HG03442 (cell line): ENCODE data around the gene VAMP2.
A peak's percentile ranks its signal among the peaks of the same experiment; 100 is the strongest.
"Not testable (repeated sequence)": the region's sequence is repeated elsewhere in the genome, so short reads cannot be mapped to it uniquely, and the experiment has no call there.

Experiments
- ATAC-seq: cut with Tn5 transposase; IDR thresholded peaks from one replicate; pipeline ENCODE4 v1.9.1; 2021; ENCODE audit warnings: mild to moderate bottlenecking, moderate library complexity; ENCODE audit not compliant: unreplicated experiment

VAMP2 gene

DNA sequence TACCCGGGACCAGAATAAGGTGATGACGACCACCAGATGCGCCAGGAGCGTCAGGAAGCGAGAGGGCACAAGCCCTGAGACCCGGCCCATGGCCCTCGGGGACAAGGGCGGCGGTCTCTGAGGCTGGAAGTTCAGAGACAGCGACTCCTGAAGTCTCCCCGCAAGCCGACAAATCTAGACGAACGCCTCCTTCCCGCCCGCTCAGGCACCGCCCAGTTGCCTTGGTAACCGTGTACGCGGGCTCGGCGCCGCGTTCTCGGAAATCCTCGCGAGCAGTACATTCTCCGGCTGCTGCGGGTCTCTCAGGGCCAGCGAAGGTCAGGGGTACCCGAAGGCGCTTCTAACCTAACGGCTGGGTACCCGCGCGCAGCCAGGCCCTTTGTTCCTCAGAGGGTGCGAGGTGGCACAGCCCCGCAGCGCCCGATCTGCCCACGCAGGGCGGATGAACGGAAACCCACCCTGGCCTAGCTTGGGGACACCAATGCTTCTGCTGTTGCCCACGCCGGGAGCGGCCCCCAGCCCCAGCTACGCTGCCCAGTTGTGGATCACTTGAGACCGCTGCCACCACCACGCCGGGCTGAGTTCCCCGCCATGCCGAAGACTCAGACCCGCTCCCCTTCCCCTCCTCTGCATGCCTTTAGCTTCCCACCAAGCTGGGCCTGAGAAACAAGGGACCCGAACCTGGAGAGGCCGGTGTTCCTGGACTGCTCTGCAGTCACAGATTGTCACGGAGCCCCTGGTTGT is 13.6 kb upstream of the VAMP2 start, which contains the start of gene TMEM107:
Gene TMEM107, minus strand, starts transcription at position 184 of the 744 bp plus-strand sequence. Its CDS starts 94 bp downstream, at position 90.
- ATAC-seq: peak; percentile 31

DNA sequence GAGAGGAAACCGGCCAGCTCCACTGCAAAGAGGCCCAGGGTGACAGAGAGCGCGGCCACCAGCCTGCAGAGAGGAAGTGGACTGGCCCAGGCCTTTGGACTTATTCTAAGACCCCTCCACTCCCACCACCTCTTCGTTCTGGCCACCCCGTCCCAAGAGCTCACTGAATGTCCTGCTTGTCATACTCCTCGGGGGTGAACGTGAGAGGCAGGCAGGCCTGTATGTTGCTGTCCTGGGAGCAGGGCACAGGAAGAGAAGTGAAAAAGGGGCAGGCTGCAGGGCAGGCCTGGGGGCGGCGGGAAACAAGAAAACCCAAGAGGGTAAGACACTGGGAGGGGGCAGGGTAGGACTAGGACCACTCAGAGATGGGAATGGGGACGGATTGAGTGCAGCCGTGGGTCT is 13.0 kb upstream of the VAMP2 start:
- ATAC-seq: no peak

DNA sequence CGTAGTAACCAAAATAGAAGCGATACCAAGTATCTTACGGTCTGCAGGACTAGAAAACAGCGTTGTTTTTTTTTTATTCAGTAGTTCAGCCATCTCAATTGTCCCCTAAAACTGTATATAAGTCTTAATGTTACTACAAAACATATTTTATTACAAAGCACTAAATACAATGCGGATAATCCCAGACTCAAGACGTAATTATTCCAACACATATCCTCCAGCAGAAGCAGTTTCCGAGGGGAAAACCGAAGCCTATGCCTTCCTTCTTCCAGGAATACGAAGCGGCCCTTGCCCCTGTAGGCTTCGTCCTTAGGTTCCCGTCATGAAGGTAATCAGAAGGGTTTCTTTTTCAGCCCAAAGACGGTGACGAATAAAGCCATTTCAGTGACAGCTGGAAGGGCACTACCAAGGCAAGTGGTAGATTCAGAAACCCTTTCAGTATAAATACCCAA is 11.1 kb upstream of the VAMP2 start:
- no peak for ATAC-seq

DNA sequence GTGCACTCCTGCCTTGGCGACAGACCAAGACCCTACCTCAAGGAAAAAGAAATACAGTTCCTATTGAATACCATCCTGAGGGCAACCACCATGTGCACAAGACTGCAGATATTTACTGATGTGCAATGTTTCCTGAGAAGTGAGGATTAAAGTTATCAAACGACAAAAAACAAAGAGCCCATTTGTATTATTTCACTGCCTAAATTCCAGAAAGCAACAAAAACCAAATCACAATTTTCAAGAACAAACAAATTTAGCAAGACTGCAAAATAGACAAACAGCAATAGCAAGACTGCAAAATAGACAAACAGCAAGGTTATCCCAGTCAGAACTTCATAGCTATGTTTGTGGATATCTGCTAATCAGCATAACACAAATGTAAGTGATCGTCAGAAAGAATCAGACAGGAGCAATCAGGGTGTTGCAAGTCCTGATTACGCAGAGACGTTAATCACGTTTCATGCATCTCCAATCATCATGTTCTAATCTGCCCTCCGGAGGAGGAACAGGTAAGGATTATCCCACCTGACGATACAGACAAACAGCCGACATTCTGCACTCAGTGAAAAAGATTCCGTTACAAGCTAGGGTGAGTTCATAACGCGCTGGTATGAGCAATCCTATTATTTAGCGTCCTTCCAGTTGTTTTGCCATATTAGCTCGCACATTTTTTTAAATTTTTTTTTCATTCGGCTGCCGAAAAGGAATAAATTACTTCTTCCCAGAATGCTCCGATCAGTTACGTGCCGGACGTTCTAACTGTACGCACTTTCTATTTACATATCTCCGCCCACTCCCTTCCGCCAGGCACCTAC is 10.5 kb upstream of the VAMP2 start:
- ATAC-seq: peak; percentile 65

DNA sequence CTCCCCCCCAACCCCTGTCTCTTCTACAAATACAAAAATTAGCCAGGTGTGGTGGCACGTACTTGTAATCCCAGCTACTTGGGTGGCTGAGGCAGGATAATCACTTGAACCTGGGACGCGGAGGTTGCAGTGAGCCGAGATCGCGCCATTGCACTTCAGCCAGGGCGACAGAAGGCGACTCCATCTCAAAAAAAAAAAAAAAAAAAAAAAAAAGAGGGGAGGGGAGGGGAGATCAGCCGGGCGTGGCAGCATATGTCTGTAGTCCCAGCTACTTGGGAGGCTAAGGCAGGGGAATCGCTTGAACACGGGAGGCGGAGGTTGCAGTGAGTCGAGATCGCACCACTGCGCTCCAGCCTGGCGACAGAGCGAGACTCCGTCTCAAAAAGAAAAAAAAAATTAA is 7.4 kb upstream of the VAMP2 start:
- not testable (repeated sequence) for ATAC-seq

DNA sequence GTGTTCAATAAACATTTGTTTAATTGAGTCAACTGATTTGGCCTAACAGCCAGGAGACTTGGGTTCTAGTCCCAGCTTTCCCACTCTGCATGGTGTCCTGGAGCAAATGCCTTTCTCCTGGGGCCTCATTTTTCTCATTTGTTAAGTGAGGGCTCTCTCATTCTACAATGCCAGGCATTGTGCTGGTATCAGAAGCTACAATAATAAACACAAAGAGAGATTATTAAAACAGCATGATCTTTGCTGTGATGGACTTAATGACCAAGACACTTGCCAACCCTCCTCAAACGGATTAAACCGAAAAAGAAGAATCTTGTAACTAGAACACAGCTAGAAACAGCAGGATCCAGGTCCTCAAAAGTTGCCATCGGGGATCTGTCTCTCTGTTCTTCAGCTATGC is 4.8 kb upstream of the VAMP2 start:
- no peak for ATAC-seq

DNA sequence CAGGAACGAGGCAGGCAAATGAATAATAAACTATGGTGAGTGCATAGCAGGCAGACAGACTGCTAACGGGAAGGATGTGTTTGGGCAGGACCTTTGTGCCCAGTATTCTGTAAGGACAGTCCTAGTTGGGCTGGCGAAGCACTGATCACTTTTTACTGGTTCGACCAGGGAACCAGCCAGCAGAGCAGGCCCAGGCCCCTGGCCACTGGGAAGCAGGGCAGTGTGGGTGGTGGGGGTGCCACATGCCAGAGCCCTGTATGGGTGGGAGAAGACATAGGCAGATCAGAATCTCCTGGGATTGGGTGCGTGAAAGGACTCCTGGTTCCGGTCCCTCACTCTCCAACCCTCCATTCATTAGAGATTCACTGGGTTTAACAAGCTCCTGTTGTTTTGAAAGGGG is 4.0 kb upstream of the VAMP2 start:
- ATAC-seq: no peak

DNA sequence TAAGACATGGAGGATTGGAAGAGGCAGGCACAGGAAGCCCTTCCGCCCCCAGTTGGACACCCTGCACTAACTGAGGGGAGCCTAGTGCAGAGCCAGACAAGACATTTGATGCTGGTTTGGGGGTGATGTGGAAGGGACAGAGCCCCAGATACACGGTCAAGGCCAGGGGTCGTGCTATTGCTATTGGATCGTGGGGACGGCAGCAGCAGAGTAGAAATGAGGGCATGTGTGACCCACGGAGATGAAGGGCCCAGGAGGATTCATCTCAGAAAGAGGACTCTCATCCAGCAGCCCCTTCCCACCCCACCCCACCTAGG is 2.0 kb upstream of the VAMP2 start:
- no peak for ATAC-seq

DNA sequence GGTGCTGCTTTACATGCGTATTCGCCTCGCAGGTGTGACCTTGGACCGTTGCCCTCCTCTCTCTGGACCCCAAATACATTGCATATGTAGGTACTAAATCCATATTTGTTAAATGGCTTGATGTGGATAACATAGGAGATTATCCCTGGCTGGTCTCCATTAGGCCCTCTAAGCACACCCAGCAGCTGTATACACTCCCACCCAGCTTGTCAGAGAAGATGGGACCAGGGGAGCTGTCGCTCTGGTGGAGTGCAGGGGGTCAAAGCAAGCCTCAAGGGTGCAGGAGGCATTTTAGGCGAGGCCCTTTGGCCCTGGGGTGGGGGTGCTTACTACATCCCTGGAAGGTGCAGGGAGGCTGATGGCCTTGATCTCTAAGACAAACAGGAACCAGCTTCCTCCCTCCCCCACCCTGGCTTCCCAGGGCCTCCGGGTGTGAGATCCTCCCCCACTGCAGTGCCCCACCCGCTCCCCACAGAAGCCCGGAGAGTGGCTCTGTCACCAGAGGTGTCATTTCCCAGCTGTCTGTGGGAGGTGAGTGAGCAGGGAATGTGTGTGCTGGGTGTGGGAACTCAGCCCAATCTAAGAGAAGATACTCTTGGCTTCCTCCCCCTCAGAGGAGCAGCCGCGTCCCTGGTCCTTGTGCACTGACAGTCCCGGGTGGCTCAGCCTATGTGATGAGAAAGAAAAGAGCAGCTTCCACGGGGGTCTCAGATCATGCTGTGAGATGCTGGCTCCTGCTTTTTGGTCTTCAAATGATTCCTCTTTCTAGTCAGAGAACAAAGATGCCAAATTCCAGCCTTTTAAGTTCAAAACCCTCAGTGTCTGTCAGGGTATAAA is 1.4 kb upstream of the VAMP2 start:
- no peak for ATAC-seq

DNA sequence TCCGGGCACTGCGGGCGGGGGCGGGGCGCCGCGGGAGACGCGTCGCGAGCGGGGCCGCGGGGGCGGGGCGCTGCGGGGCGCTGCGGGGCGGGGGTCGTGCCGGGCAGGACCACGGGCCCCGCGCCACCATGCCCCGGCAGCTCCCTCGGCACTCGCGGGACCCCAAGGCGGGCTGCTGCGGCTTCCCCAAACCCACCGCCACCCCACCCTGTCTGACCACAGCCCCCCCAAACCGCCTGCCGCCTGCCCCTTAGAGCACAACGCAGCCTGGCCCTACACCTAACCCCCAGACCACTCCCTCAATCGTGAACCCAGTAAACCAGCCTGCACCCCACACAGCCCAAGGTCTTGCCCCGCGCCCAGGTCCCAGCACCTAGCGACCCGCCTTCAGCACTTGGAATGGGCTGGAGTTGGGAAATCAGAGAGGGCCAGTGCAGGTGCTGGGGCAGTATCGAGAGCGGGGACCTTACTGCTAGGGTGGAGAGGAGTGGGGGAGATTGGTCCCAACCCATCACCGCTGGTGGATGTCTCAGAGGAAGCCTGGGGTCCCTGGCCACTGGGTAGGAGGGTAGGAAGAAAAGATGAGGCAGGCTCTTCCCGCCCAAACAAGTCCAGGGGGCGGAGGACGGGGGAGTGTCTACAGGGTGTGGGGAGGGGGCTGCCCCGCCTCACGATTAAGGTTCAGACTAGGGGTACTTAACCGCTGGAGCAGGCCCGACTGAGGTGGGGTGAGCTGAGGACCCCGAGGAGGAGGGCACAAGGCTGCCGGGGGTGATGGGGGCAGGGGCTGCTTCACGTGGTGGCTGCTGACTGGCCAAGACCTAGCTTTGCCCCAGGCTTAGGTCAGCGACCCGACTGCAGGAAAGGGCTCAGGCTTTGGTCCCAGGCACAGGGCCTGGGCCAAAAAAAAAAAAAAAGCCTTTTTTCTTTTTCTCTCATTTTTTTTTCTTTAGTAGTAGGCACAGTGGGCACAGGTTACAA is 539 bp upstream of the VAMP2 start:
- ATAC-seq: no peak

DNA sequence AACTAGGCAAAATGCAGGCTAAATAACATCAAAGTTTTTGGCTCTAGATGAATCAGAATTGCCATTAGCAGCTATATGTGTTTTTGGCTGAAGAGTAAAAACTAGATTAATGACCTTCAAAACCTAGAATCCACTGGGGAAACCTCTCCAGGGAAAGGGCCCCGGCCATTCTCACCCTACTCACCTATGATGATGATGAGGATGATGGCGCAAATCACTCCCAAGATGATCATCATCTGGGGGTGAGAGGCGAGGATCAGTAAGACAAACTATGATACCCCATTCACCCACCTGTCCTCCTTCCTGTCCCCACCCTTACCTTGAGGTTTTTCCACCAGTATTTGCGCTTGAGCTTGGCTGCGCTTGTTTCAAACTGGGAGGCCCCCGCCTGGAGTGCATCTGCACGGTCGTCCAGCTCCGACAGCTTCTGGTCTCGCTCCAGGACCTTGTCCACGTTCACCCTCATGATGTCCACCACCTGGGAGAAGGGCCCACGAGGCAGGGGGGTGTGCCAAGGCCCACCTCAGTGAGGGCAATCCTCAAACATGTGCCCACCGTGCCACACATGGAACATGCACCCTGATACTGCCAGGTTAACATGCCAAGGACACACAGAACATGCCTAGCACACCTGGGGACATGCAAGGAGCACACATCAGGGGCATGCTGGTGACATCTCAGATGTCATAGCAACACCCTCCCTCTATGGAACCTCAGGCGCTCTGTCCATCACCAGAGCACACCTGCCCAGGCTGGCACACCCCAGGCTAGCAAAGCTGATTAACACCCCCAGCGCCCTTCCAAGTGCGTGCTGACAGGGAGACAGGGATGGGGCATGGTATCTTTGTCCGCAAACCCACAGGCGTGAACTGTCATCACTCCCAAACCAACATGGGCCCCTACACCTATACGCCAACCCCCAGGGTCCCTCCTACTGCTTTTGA is 1.2 kb downstream of the VAMP2 start:
- no peak for ATAC-seq

DNA sequence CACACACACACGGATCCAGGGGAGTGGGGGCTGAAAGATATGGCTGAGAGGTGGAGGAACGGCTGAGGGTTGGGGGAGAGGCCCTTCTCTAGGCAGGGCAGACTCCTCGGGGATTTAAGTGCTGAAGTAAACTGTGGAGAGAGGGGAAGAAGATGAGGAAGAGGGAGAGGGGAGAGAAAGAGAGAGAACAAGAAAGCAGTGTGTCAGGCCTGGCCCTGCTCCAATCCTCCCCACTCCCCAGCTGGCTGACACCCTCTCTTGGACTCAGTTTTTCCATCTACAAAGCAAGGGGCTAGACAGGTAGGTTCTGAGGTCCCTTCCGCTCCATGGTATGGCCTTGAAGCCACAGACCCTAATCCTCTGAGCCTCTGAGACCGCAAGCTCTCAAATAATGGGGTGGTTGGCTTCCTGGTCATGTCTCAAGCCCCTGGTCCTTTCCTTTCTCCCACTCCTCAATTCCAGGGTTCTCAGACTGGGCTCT is 2.0 kb downstream of the VAMP2 start:
- no peak for ATAC-seq

DNA sequence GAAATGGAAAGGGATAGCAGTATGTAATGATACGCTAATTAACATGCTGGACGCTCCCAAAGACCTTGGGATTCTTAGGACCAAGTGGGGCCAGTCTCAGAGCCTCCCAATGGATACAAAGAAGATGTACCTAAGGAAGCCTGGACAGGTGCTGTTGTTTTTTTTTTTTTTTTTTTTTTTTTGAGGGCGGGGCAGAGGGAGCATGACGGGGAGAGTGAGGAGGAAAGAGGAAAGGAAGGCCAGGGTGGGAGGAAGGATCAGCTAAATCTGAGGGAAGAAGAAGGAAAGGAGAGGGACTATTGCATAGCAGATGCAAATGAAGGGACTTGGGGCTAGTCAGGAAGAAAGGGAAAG is 2.5 kb downstream of the VAMP2 start:
- ATAC-seq: no peak

DNA sequence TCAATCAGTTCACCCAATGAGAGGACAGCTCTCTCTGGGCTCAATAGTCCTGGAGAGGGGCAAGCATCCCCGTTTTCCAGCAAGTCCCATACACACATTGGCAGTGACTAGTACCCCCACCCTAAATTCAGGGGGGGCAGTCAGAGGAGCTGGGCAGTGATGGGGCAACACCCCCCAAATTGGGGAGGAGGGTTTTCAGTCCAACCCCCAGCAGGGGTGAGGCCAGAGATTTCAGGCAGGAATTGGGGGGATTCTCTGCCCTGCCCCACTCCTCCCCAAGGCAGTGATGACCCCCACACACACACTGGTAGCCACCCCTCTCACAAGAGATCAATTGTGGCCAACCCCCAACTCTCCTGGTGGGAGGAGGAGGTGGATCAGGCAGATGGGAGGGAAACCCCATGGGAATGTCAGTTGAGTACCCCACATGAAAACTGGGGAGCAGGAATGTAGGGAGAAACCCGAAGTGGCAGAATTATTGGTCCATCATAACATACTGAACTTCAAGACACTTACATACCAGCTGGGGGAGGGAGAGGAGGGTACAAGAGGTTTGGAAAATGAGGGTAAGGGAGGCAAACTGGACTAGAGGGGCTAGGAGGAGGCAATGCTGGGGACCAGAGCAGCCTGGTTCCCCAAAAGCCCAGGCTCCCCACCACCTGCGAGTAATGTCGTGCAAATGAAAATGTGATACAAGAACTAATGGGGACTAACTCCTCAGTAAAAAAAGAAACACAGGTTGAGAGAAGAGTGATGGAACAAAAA is 3.1 kb downstream of the VAMP2 start:
- no peak for ATAC-seq

DNA sequence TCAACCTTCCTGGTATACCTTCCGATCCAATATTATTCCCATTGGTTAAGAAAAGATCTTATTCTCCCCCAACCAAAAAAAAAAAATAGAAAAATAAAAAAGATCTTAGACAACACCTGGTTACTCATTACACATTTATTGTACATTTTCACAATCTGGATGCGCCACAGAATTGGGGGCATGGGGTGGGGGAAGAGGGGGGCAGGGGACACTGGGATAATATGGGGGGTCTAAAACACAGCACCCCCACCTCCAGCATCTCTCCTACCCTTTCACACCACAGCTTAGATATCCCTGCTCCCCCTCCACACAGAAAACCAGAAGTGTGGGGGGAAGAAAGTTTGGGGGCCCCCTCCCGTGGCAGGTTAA is 3.7 kb downstream of the VAMP2 start:
- no peak for ATAC-seq

DNA sequence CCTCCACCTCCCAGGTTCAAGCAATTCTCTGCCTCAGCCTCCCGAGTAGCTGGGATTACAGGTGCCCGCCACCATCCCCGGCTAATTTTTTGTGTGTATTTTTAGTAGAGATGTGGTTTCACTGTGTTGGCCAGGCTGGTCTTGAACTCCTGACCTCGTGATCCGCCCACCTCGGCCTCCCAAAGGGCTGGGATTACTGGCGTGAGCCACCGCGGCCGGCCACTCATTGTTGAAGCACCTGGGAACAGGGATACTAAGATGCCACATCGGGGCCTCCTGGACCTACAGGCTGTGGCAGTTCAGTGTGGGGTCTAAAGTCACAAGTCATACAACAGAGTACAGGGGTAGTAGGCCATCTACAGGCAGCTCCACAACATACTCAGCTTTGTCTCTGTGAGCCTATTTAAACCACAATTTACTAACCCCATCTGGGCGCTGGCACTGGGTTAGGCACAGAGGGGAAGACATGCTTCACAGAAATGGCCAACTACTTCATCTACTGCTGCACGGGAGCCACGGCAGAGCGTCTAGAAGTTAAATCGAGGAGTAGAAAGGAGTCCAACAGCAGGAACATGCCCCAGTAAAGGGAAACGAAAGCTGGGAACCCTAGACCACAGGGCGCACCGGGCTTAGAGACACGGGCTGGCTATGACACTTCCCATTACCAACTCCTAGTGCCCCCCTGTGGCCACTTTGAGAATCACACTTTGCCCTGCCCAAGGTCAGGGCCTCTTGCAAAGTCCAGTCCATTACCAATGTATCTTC is 4.3 kb downstream of the VAMP2 start:
- no peak for ATAC-seq

DNA sequence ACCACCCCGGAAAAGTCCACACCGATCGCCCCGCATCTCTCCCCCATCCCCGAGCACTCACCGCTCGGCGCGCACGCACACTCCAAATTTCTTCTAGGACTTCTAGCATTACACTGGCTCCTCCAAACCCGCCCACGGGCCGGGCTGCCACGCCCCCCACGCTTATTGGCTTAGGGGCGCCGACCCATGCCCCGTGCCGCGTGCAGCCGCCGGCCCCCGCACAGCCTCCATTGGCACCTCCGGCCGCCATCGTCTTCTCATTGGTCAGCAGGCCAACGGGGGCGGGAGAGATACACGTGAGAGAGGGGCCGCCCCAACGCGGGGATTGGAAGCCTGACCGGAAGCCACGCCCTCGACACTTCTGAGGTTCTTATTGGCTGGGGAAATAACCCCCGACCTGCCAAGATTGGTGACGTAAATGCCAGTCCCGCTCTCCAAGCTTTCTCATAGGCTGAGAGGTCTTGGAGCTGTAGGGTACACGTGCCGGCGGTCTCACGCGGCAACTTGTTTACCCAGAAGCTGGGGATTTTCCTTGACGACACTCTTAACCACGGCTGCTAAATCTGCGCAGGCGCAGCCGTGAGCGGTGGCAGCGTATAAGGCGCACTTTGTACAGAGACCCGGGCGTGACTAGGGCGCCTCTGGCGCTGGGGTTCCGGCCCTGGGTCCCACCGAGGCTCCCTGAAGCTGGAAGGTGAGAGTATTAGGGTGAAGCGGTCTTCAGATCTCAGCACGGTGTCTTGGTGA is 6.3 kb downstream of the VAMP2 start:
- ATAC-seq: peak; percentile 69
